Measurements from ENCODE around the gene LCNL1. TPM values are rescaled to one million over a fixed set of nuclear protein-coding genes. Genes with fewer than 3 reads are reported as not detected.

Gene LCNL1
- total and polyA plus RNA-seq, 2 of the 13 experiments (the other 11 are each of a cell fraction or from before 2014, with no cell fraction given) = not detected

- 0 out of 2 replicates have a peak, but pooled peaks have one; percentile 43 for TF ChIP-seq MEIS1 (CRISPR knock-in tag; IDR thresholded peaks at IDR 0.05; ENCODE audit: borderline replicate concordance)
- TF ChIP-seq, protein P1, sequence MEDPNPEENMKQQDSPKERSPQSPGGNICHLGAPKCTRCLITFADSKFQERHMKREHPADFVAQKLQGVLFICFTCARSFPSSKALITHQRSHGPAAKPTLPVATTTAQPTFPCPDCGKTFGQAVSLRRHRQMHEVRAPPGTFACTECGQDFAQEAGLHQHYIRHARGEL (CRISPR knock-in tag; IDR thresholded peaks at IDR 0.05) = no peak
- no peak for TF ChIP-seq ZNF713 (CRISPR knock-in tag; IDR thresholded peaks at IDR 0.05)
- TF ChIP-seq DR1 (CRISPR knock-in tag; IDR thresholded peaks at IDR 0.05) = peak; percentile 90
- peak; percentile 85 for TF ChIP-seq ARID4A (CRISPR knock-in tag; IDR thresholded peaks at IDR 0.05; ENCODE audit: borderline replicate concordance)
- TF ChIP-seq KLF9 (CRISPR knock-in tag; IDR thresholded peaks at IDR 0.05; ENCODE audit: low read depth) = no peak
- TF ChIP-seq ZNF124 (CRISPR knock-in tag; IDR thresholded peaks at IDR 0.05) = no peak
- TF ChIP-seq, protein P2, sequence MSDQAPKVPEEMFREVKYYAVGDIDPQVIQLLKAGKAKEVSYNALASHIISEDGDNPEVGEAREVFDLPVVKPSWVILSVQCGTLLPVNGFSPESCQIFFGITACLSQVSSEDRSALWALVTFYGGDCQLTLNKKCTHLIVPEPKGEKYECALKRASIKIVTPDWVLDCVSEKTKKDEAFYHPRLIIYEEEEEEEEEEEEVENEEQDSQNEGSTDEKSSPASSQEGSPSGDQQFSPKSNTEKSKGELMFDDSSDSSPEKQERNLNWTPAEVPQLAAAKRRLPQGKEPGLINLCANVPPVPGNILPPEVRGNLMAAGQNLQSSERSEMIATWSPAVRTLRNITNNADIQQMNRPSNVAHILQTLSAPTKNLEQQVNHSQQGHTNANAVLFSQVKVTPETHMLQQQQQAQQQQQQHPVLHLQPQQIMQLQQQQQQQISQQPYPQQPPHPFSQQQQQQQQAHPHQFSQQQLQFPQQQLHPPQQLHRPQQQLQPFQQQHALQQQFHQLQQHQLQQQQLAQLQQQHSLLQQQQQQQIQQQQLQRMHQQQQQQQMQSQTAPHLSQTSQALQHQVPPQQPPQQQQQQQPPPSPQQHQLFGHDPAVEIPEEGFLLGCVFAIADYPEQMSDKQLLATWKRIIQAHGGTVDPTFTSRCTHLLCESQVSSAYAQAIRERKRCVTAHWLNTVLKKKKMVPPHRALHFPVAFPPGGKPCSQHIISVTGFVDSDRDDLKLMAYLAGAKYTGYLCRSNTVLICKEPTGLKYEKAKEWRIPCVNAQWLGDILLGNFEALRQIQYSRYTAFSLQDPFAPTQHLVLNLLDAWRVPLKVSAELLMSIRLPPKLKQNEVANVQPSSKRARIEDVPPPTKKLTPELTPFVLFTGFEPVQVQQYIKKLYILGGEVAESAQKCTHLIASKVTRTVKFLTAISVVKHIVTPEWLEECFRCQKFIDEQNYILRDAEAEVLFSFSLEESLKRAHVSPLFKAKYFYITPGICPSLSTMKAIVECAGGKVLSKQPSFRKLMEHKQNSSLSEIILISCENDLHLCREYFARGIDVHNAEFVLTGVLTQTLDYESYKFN (CRISPR knock-in tag; conservative IDR thresholded peaks at IDR 0.05) = peak; percentile 62
- no peak for TF ChIP-seq FOXK1 (CRISPR knock-in tag; IDR thresholded peaks at IDR 0.05; ENCODE audit: borderline replicate concordance, low read depth)
- TF ChIP-seq CSRNP2 (CRISPR knock-in tag; conservative IDR thresholded peaks at IDR 0.05; ENCODE audit: low read depth) = no peak
- TF ChIP-seq SNAI1 (CRISPR knock-in tag; IDR thresholded peaks at IDR 0.05; ENCODE audit: borderline replicate concordance) = peak; percentile 58
- peak; percentile 95 for TF ChIP-seq DRAP1 (CRISPR knock-in tag; IDR thresholded peaks at IDR 0.05)
- TF ChIP-seq TARDBP (CRISPR knock-in tag; IDR thresholded peaks at IDR 0.05) = no peak
- no peak for TF ChIP-seq ZNF292 (CRISPR knock-in tag; IDR thresholded peaks at IDR 0.05; ENCODE audit: borderline replicate concordance, low read depth)
- no peak for TF ChIP-seq ZFYVE20 (CRISPR knock-in tag; IDR thresholded peaks at IDR 0.05; ENCODE audit: borderline replicate concordance, low read depth)
- 0 out of 2 replicates have a peak, but pooled peaks have one; percentile 5 for TF ChIP-seq ATF3 (CRISPR knock-in tag; IDR thresholded peaks at IDR 0.05)
Measured at GRCh38 chr9:136949817-136950655, 32.8 kb upstream of the LCNL1 start (continued).
